Smooth muscle cell (in vitro differentiated cells): ENCODE measurements around the gene HOXA11. TPM values are rescaled to one million over a fixed set of nuclear protein-coding genes. Genes with fewer than 3 reads are reported as not detected.

ENCODE experiments used
- DNase-seq: peaks from one replicate; lab custom pipeline; 2025; ENCODE audit not compliant: unreplicated experiment; lab: John Stamatoyannopoulos, UW
- H2AFZ ChIP-seq: fragments of 200-600 bp; sonication (generic); 2 replicates; pipeline ENCODE4 v1.6.0; 2016; ENCODE audit warnings: antibody characterized with exemption, low read depth, mild to moderate bottlenecking
- H3F3A ChIP-seq: fragments of 200-600 bp; sonication (generic); 2 replicates; pipeline ENCODE4 v1.6.0; 2017; ENCODE audit warnings: antibody characterized with exemption, low read depth
- H3K27ac ChIP-seq: fragments of 200-600 bp; sonication (generic); 2 replicates; pipeline ENCODE4 v1.5.1; 2016; ENCODE audit warnings: low read depth, mild to moderate bottlenecking
- H3K27me3 ChIP-seq: fragments of 200-600 bp; sonication (generic); 2 replicates; pipeline ENCODE4 v1.6.1; 2016; ENCODE audit warnings: low read depth, mild to moderate bottlenecking
- H3K36me3 ChIP-seq: fragments of 200-600 bp; sonication (generic); 2 replicates; pipeline ENCODE4 v1.5.1; 2016; ENCODE audit warnings: low read depth
- H3K4me1 ChIP-seq: fragments of 200-600 bp; sonication (generic); 2 replicates; pipeline ENCODE4 v1.5.1; 2016; ENCODE audit warnings: low read depth
- H3K4me2 ChIP-seq: fragments of 200-600 bp; sonication (generic); 2 replicates; pipeline ENCODE4 v1.6.0; 2016; ENCODE audit warnings: mild to moderate bottlenecking
- H3K4me3 ChIP-seq: fragments of 200-600 bp; sonication (generic); 2 replicates; pipeline ENCODE4 v1.5.1; 2016; ENCODE audit warnings: mild to moderate bottlenecking
- H3K79me2 ChIP-seq: fragments of 200-600 bp; sonication (generic); 2 replicates; pipeline ENCODE4 v1.6.0; 2016; ENCODE audit warnings: low read depth, mild to moderate bottlenecking
- H3K9ac ChIP-seq: fragments of 200-600 bp; sonication (generic); 2 replicates; pipeline ENCODE4 v1.6.0; 2016; ENCODE audit warnings: low read depth
- H3K9me3 ChIP-seq: fragments of 200-600 bp; sonication (generic); replicated peaks from 2 replicates; pipeline ENCODE4 v1.5.1; 2016; ENCODE audit warnings: low read depth
- H4K20me1 ChIP-seq: fragments of 200-600 bp; sonication (generic); 2 replicates; pipeline ENCODE4 v1.6.0; 2016; ENCODE audit warnings: low read depth
- CTCF ChIP-seq: fragments of 200-600 bp; sonication (generic); IDR thresholded peaks from 2 replicates; pipeline ENCODE4 v1.5.1; 2017; ENCODE audit warnings: borderline replicate concordance, mild to moderate bottlenecking, antibody characterized with exemption; ENCODE audit not compliant: insufficient read depth, poor library complexity, severe bottlenecking
- WGBS: methylation state at CpG from one replicate; pipeline ENCODE4 v1.1.7; 2016; ENCODE audit warnings: low lambda C conversion rate; 5-methylcytosine and 5-hydroxymethylcytosine counted together
- polyA plus RNA-seq: library from polyadenylated mRNA; unstranded; fragments of >200 nt; fragmentation: Nextera tagmentation; extraction: Ambion mirVana; gene quantifications from 2 replicates; pipeline ENCODE4 v1.2.1, GENCODE V29; 2016
- total RNA-seq: library from RNA; depleted of rRNA; stranded (reverse); fragments of >200 nt; gene quantifications from 2 replicates; pipeline ENCODE4 v1.2.3, GENCODE V29; 2014

HOXA11 gene
- total and polyA plus RNA-seq, 2 experiments from 2014 or later: 20.3 to 27.7 TPM

GRCh38 chr7:27170426-27171324 is 14.4 kb downstream of the HOXA11 start:
- Histone ChIP-seq H3K27ac (peak overlapping the region; percentile 95), H3K9me3 (no peaks in the 10 kb centered on the region), H4K20me1 (peaks cover 27% of the 10 kb centered on the region), H2AFZ (no peak overlapping the region), H3K79me2 (peaks cover 100% of the 10 kb centered on the region), H3K4me2 (peak overlapping the region; percentile 89), H3K4me3 (peak overlapping the region; percentile 67), H3K4me1 (no peaks in the 10 kb centered on the region), H3K36me3 (no peaks in the 10 kb centered on the region), H3F3A (peaks cover 7% of the 10 kb centered on the region), H3K9ac (peak overlapping the region; percentile 88), H3K27me3 (peaks cover 44% of the 10 kb centered on the region)
- DNase-seq: no peak
- WGBS: 13% methylated on average over 11 of the region's 11 CpGs
- no peak for TF ChIP-seq CTCF

- peaks cover 7% of the 10 kb centered on the region for H3F3A ChIP-seq
- peaks cover 52% of the 10 kb centered on the region for H3K27me3 ChIP-seq
- H3K79me2 ChIP-seq: peaks cover 100% of the 10 kb centered on the region
- no peaks in the 10 kb centered on the region for H3K9me3 ChIP-seq
- TF ChIP-seq CTCF: no peak
- peak overlapping the region; percentile 95 for H3K27ac ChIP-seq
- WGBS: 2% methylated on average over 25 of the region's 46 CpGs
- no peaks in the 10 kb centered on the region for H3K36me3 ChIP-seq
- no peaks in the 10 kb centered on the region for H3K4me1 ChIP-seq
- no peak overlapping the region for H2AFZ ChIP-seq
- peak overlapping the region; percentile 88 for H3K9ac ChIP-seq
- peaks cover 22% of the 10 kb centered on the region for H4K20me1 ChIP-seq
- DNase-seq: no peak
- peak overlapping the region; percentile 67 for H3K4me3 ChIP-seq
- peak overlapping the region; percentile 89 for H3K4me2 ChIP-seq
Measured at GRCh38 chr7:27169658-27170425, 15.2 kb downstream of the HOXA11 start.

- H3K4me3 ChIP-seq: peak overlapping the region; percentile 67
- 19% methylated on average over 25 of the region's 25 CpGs for WGBS
- TF ChIP-seq CTCF: no peak
- peaks cover 100% of the 10 kb centered on the region for H3K79me2 ChIP-seq
- no peaks in the 10 kb centered on the region for H3K9me3 ChIP-seq
- no peak for DNase-seq
- no peaks in the 10 kb centered on the region for H3K4me1 ChIP-seq
- H3K27me3 ChIP-seq: peaks cover 60% of the 10 kb centered on the region
- peak overlapping the region; percentile 88 for H3K9ac ChIP-seq
- no peaks in the 10 kb centered on the region for H3K36me3 ChIP-seq
- peaks cover 7% of the 10 kb centered on the region for H3F3A ChIP-seq
- peaks cover 28% of the 10 kb centered on the region for H4K20me1 ChIP-seq
- peak overlapping the region; percentile 95 for H3K27ac ChIP-seq
- peak overlapping the region; percentile 89 for H3K4me2 ChIP-seq
- peak overlapping the region; percentile 80 for H2AFZ ChIP-seq
Measured at GRCh38 chr7:27168265-27168947, 16.6 kb downstream of the HOXA11 start.
